COLO668 (cell line): ENCODE measurements around the gene PALLD.

ENCODE experiments used
- DNase-seq: peaks from one replicate; lab custom pipeline; 2025; ENCODE audit not compliant: unreplicated experiment; lab: John Stamatoyannopoulos, UW

The PALLD gene

GRCh38 chr4:168524006-168524405 lies 27.2 kb downstream of the PALLD start:
- DNase-seq, result no peak

- DNase-seq, result no peak
These were observed 28.0 kb downstream of the PALLD start for GRCh38 chr4:168524897-168525296.

GRCh38 chr4:168527560-168527959 lies 30.7 kb downstream of the PALLD start:
- DNase-seq, result no peak

- no peak for DNase-seq
These were observed 31.5 kb downstream of the PALLD start for GRCh38 chr4:168528131-168528949.

- no peak for DNase-seq
These were observed 32.4 kb downstream of the PALLD start for GRCh38 chr4:168529257-168529656.

GRCh38 chr4:168531305-168531704 lies 34.5 kb downstream of the PALLD start:
- no peak for DNase-seq

- no peak for DNase-seq
These were observed 37.7 kb downstream of the PALLD start for GRCh38 chr4:168534535-168534934.

- DNase-seq, result no peak
These were observed 38.8 kb downstream of the PALLD start for GRCh38 chr4:168535689-168536088.

- no peak for DNase-seq
These were observed 39.6 kb downstream of the PALLD start for GRCh38 chr4:168536448-168536847.

GRCh38 chr4:168537086-168537485 lies 40.2 kb downstream of the PALLD start:
- DNase-seq, result no peak

GRCh38 chr4:168537571-168537970 lies 40.7 kb downstream of the PALLD start:
- no peak for DNase-seq

GRCh38 chr4:168538632-168539031 lies 41.8 kb downstream of the PALLD start:
- no peak for DNase-seq

GRCh38 chr4:168540086-168540485 lies 43.2 kb downstream of the PALLD start:
- no peak for DNase-seq

GRCh38 chr4:168540503-168541265 lies 43.8 kb downstream of the PALLD start:
- no peak for DNase-seq

GRCh38 chr4:168541266-168541953 lies 44.6 kb downstream of the PALLD start:
- DNase-seq, result no peak

GRCh38 chr4:168549143-168549542 lies 52.3 kb downstream of the PALLD start:
- no peak for DNase-seq

- DNase-seq, result no peak
These were observed 53.4 kb downstream of the PALLD start for GRCh38 chr4:168550064-168550766.

- DNase-seq, result no peak
These were observed 54.4 kb downstream of the PALLD start for GRCh38 chr4:168551211-168551610.

- DNase-seq, result no peak
These were observed 55.3 kb downstream of the PALLD start for GRCh38 chr4:168551945-168552695.

- no peak for DNase-seq
These were observed 57.0 kb downstream of the PALLD start for GRCh38 chr4:168553714-168554370.
